HG02852 (cell line): ENCODE data around the gene HAAO.
A peak's percentile ranks its signal among the peaks of the same experiment; 100 is the strongest.

Experiments
- ATAC-seq: cut with Tn5 transposase; IDR thresholded peaks from one replicate; pipeline ENCODE4 v1.9.1; 2021; ENCODE audit warnings: mild to moderate bottlenecking, moderate library complexity; ENCODE audit not compliant: unreplicated experiment

Gene HAAO

DNA sequence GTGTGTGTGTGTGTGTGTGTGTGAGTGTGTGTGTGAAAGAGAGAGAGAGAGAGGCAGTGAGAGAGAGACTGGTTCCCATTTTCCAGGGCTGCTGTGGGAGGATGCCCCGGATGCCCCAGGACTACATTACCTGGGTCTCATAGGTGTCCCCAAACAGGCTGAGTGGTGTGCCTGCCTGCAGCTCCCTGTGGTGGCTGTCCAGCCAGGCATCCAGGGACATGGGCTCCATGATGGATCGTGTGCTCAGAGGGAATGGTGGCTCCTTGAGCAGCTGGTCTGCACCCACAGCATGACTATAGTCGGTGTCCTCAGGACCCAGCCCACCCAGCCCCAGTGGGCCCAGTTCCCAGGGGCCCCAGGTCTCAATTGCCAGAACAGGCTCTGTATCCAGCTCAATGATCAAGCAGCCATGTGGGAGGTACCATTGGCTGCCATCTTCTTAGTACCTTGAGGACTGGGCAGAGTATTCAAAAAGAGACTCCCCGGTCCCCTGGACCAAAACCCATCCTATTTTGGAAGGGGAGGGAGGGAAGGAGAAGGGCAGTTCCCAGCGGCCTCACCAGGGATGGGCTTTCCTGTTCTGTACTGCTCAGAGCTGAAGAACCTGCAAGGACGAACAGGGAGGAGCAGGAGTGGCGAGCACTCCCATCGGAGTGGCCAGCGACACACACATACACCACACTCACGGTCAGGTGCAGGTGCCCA is 22.6 kb downstream of the HAAO start:
- no peak for ATAC-seq

DNA sequence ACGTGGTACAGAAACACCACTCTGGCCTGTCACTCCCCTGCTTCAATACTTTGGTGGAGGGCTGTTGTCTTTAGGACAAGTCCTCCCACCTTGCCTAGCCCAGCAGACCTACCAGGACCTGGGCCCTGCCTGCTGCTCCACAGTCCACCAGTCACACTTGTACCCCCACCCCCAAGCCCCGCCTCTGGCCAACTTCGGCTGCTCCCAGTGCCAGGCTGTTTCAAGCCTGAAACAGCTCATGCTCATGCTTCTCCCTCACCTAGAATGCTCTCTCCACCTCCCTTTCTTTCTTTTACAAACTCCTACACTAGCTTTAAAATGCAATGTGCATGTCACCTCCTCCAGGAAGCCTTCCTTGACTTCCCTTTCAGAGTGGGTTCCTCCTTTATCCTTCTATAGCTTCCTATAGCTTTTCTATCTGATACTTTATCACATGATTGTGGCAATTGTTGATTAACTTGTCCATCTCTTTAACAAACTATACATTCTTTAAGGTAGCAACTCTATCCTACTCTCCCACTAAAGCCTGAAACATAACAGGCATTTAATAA is 23.6 kb downstream of the HAAO start:
- no peak for ATAC-seq

DNA sequence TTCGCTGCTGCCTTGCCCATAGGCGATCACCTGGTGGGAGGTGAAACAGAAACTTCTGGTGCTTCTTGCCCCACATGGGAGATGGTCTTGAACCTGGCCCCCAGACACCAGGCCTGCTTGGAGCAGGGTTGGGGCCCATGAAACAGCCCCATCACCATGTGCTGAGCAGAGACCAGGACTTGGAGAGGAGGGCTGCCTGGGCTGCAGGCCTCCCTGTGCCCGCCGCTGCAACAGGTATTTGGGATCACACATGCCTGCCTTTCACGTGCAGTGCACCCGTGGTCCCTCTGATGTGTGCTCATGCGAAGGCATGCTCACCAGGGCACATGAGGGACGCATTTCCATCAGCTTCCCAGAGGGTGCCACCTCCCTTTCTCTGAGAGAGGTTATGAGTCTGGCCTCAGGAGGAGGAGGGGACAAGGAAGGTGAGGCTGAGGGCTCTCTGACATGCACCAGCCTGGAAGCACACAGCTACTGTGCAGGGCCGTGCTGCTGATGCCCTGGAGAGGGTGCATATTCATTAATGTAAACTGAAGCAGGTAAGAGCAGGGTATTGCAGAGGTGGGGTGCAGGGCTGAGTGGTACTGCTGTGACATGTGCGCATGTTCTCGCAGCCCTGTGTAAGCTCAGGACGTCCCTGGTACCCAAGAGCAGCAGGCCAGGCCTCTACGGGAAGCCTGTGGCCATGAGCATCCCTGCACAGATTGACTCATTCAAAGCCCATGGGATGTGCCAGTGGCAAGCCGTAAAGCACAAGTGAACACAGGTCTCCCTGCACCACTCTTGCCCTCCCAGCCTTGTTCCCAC is 24.3 kb downstream of the HAAO start:
- no peak for ATAC-seq

DNA sequence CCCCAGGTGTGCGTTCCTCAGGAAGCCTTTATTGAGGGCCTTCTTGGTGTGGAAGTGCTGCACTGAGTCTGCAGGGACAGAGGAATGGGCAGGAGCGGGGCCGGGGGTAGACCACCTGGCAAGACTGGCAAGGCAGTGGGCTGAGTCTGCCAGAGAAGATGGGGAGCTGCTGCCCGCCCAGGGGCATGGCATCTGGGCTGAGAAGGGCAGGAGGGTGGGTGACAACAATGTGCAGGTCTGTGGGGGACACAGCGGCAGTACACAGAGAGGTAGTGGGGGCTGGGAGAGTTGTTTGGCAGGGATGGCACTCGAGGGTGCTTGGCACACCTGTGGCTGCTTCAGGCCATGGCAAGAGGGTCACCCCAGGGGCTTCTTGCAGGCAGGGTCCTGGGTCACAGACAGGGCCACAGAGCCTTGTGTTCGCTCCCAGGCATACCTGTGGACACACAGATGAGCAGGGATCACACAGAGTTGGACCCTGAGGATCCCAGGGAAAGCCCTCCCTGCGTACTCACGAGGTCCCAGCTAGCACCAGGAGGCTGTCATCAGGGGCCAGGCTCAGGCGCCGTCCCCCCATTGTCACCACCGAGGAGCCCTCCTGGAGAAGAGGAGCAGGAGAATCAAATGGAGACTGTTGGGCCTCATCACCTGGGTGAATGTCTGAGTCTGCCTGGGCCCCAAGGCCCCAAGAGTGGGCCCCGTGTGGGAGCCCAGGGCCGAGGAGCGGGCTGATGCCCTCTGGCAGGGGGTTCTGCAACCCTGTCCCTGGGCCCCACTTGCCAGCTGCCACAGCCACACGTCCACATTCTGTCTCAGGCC is 25.1 kb downstream of the HAAO start:
- ATAC-seq: no peak

GRCh38 chr2:42765686-42766085 is 26.7 kb downstream of the HAAO start:
- ATAC-seq: no peak

GRCh38 chr2:42764901-42765300 is 27.5 kb downstream of the HAAO start:
- no peak for ATAC-seq

DNA sequence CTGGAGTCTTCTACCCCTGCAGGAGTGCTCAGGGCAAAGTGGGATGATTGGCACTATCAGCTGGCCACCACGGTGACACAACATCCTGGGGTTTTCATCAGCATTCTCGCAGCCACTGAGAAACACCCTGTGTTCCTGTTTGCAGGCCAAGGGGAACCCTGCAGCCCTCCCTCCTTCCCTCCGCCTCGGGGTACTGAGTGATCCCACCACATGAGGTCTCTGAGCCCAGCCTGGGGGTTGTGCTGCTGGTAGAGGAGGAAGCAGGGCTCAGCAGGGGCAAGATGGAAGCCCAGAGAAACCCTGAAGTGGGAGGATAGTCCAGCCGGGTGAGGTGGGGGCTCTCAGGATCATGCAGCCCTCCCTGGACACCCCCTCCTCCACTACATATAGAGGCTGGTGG is 28.3 kb downstream of the HAAO start, which contains the start of gene OXER1:
Gene OXER1 (minus strand): TSS at position 40 of the 400 bp plus-strand sequence. CDS start 73 bp downstream, outside the sequence.
- ATAC-seq: no peak

DNA sequence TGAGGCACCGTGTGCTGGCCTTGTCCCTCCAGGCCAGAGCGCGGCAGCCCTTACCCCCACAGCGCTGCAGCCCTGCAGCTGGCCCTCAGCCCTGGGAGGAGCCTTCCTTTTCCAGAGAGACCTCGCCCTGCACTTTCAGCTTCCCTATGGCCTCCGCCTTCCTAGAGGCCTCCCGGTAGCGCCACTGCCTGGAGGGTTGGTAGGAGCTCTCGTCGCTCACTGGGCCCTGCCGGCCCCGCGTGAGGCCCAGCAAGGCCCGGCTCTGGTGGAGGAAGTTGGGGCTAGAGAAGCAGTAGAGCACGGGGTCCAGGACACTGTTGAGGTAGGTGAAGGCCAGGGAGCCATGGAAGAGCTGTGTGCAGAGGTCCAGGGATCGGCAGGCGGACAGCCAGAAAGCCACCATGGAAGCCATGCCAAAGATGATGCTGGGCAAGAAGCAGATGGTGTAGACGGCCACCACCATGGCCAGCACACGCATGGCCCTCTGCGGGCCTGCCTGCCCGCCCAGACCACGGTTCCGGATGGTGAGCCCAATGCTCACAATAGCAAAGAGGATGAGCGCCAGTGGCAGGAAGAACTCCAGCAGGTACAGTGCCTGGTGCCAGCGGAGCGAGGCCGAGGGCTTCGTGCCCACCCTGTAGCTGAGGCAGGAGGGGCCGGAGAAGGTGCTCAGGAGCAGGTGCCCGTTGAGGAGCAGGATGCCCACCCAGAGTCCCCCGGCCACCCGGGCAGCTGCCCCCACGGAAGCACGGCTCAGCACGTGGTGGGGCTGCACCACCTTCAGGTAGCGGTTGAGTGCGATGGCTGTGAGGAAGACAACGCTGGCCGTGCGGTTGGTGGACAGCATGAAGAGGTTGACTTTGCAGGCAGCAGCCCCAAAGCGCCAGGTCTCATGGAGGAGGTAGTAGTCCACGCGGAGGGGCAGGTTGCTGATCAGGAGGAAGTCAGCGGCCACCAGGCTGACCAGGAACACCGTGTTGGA is 29.3 kb downstream of the HAAO start:
- ATAC-seq: no peak

GRCh38 chr2:42762155-42762554 is 30.2 kb downstream of the HAAO start:
- ATAC-seq: no peak

DNA sequence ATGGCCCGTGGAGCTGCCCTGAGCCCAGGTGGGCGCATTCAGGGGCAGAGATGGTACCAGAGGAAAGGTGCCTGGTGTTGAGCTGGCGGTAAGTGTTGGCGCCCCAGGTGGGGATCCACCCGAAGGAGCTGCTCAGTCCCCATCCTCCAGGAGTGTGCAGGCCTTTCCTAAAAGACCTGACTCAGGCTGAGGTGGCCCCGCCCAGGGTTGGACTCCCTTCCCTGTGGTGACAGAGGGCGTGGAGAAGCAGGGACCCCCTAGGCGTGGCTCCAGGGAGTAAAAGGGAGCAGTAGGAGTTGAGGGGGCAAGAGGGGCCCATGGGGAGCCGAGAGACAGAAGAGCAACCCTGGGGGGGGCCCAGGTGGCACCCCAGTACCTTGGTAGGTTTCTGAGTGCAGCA is 30.8 kb downstream of the HAAO start:
- no peak for ATAC-seq

- no peak for ATAC-seq
These were observed 33.6 kb downstream of the HAAO start for GRCh38 chr2:42758751-42759150.

- no peak for ATAC-seq
These were observed 34.2 kb downstream of the HAAO start for GRCh38 chr2:42757981-42758740.

DNA sequence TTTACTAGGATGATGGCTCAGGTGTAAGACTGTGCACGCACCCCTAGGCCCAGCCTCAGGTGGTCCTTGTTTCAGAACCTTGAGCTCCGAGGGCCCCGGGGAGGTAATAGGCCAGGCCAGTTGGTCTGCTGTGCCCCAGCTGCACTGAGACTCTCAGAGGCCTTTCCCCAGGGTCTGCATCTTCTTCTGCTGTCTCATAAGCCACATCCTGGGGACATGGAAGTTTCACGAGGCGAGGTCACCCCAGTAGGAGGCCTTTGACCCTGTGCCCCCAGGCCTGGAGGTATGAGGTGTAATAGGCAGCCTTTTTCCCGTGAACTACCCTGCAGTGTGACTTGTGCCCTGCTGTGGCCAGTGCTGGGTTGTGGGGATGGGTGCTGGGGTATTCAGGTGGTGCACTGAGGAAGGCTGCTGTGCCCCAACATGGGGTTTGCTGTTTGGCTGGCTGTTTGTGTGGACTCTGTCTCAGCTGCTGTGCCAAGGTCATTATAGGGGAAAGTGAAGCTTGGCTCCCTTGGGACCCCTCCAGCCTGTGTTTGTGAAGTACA is 35.3 kb downstream of the HAAO start:
- no peak for ATAC-seq

GRCh38 chr2:42756150-42756775 is 36.1 kb downstream of the HAAO start:
- no peak for ATAC-seq

- ATAC-seq: no peak
These were observed 37.0 kb downstream of the HAAO start for GRCh38 chr2:42755191-42755880.

GRCh38 chr2:42754776-42755140 is 37.6 kb downstream of the HAAO start:
- ATAC-seq: no peak

GRCh38 chr2:42754021-42754775 is 38.2 kb downstream of the HAAO start:
- ATAC-seq: peak; percentile 37
